Activated naive CD8-positive, alpha-beta T cell treated with anti-CD3 and anti-CD28 coated beads for 36 hours (primary cell): ENCODE results near the gene MYCN. TPM values are rescaled to one million over a fixed set of nuclear protein-coding genes. Genes with fewer than 3 reads are reported as not detected.
"Not testable (repeated sequence)": the region's sequence is repeated elsewhere in the genome, so short reads cannot be mapped to it uniquely, and the experiment has no call there.

Experiments
- DNase-seq: peaks from one replicate; pipeline ENCODE4 v3.0.0; 2021
- H3K27ac Mint-ChIP-seq: one replicate; pipeline ENCODE4 v1.8.0; 2022; ENCODE audit warnings: mild to moderate bottlenecking, moderate library complexity, mixed read lengths
- H3K27me3 Mint-ChIP-seq: one replicate; pipeline ENCODE4 v1.8.0; 2022; ENCODE audit warnings: mild to moderate bottlenecking, mixed read lengths
- H3K36me3 Mint-ChIP-seq: one replicate; pipeline ENCODE4 v1.8.0; 2021; ENCODE audit warnings: mild to moderate bottlenecking, mixed read lengths
- H3K4me1 Mint-ChIP-seq: one replicate; pipeline ENCODE4 v1.8.0; 2021; ENCODE audit warnings: mixed read lengths
- H3K4me3 Mint-ChIP-seq: one replicate; pipeline ENCODE4 v1.8.0; 2022; ENCODE audit warnings: mild to moderate bottlenecking, moderate library complexity, mixed read lengths
- H3K9me3 Mint-ChIP-seq: one replicate; pipeline ENCODE4 v1.8.0; 2022; ENCODE audit warnings: mixed read lengths
- total RNA-seq, 2 experiments: library from RNA; stranded (reverse); gene quantifications; one replicate each; pipeline ENCODE4 v1.2.3, GENCODE V29; 2021

The MYCN gene
- total RNA-seq, 2 experiments from 2014 or later, result 0.16 TPM; not detected in 1

GRCh38 chr2:15942711-15943345 lies 2.5 kb downstream of the MYCN start:
- DNase-seq, result no peak
- peaks cover 56% of the 10 kb centered on the region for H3K27me3 Mint-ChIP-seq
- H3K4me3 Mint-ChIP-seq, result peak overlapping the region; percentile 30
- H3K27ac Mint-ChIP-seq, result no peak overlapping the region
- no peaks in the 10 kb centered on the region for H3K9me3 Mint-ChIP-seq
- no peaks in the 10 kb centered on the region for H3K36me3 Mint-ChIP-seq
- peaks cover 22% of the 10 kb centered on the region for H3K4me1 Mint-ChIP-seq

GRCh38 chr2:15943378-15944280 lies 3.3 kb downstream of the MYCN start:
- no peak overlapping the region for H3K27ac Mint-ChIP-seq
- DNase-seq, result peak; percentile 32
- H3K4me1 Mint-ChIP-seq, result peaks cover 22% of the 10 kb centered on the region
- H3K36me3 Mint-ChIP-seq, result no peaks in the 10 kb centered on the region
- H3K4me3 Mint-ChIP-seq, result peak overlapping the region; percentile 32
- H3K27me3 Mint-ChIP-seq, result peaks cover 48% of the 10 kb centered on the region
- no peaks in the 10 kb centered on the region for H3K9me3 Mint-ChIP-seq

- DNase-seq, result no peak
- Mint-ChIP-seq H3K27me3 (peaks cover 40% of the 10 kb centered on the region), H3K36me3 (no peaks in the 10 kb centered on the region), H3K4me3 (no peak overlapping the region), H3K27ac (no peak overlapping the region), H3K4me1 (peaks cover 19% of the 10 kb centered on the region), H3K9me3 (no peaks in the 10 kb centered on the region)
Observed at GRCh38 chr2:15944325-15945017, 4.1 kb downstream of the MYCN start.

- peaks cover 16% of the 10 kb centered on the region for H3K4me1 Mint-ChIP-seq
- no peaks in the 10 kb centered on the region for H3K36me3 Mint-ChIP-seq
- H3K27ac Mint-ChIP-seq, result no peak overlapping the region
- H3K9me3 Mint-ChIP-seq, result no peaks in the 10 kb centered on the region
- no peak overlapping the region for H3K4me3 Mint-ChIP-seq
- no peak for DNase-seq
- H3K27me3 Mint-ChIP-seq, result peaks cover 25% of the 10 kb centered on the region
Observed at GRCh38 chr2:15945909-15946705, 5.8 kb downstream of the MYCN start.

GRCh38 chr2:15946983-15947382 lies 6.6 kb downstream of the MYCN start:
- Mint-ChIP-seq H3K4me3 (no peak overlapping the region), H3K27ac (no peak overlapping the region), H3K36me3 (no peaks in the 10 kb centered on the region), H3K27me3 (peaks cover 19% of the 10 kb centered on the region), H3K4me1 (peaks cover 16% of the 10 kb centered on the region), H3K9me3 (no peaks in the 10 kb centered on the region)
- DNase-seq, result no peak

GRCh38 chr2:15947431-15947830 lies 7.1 kb downstream of the MYCN start:
- H3K9me3 Mint-ChIP-seq, result no peaks in the 10 kb centered on the region
- no peaks in the 10 kb centered on the region for H3K36me3 Mint-ChIP-seq
- H3K4me1 Mint-ChIP-seq, result peaks cover 16% of the 10 kb centered on the region
- H3K4me3 Mint-ChIP-seq, result no peak overlapping the region
- peaks cover 18% of the 10 kb centered on the region for H3K27me3 Mint-ChIP-seq
- DNase-seq, result no peak
- no peak overlapping the region for H3K27ac Mint-ChIP-seq

- Mint-ChIP-seq H3K4me3 (no peak overlapping the region), H3K9me3 (no peaks in the 10 kb centered on the region), H3K36me3 (no peaks in the 10 kb centered on the region), H3K27ac (no peak overlapping the region), H3K4me1 (peaks cover 6% of the 10 kb centered on the region), H3K27me3 (peaks cover 8% of the 10 kb centered on the region)
- DNase-seq, result no peak
Observed at GRCh38 chr2:15948704-15948957, 8.3 kb downstream of the MYCN start.

- H3K9me3 Mint-ChIP-seq, result no peaks in the 10 kb centered on the region
- H3K4me1 Mint-ChIP-seq, result peaks cover 1% of the 10 kb centered on the region
- peaks cover 3% of the 10 kb centered on the region for H3K27me3 Mint-ChIP-seq
- DNase-seq, result no peak
- no peak overlapping the region for H3K4me3 Mint-ChIP-seq
- H3K36me3 Mint-ChIP-seq, result no peaks in the 10 kb centered on the region
- no peak overlapping the region for H3K27ac Mint-ChIP-seq
Observed at GRCh38 chr2:15949126-15949525, 8.8 kb downstream of the MYCN start.

GRCh38 chr2:15949551-15949950 lies 9.2 kb downstream of the MYCN start:
- H3K4me3 Mint-ChIP-seq, result no peak overlapping the region
- peaks cover 3% of the 10 kb centered on the region for H3K27me3 Mint-ChIP-seq
- H3K36me3 Mint-ChIP-seq, result no peaks in the 10 kb centered on the region
- no peaks in the 10 kb centered on the region for H3K9me3 Mint-ChIP-seq
- no peak overlapping the region for H3K27ac Mint-ChIP-seq
- DNase-seq, result no peak
- H3K4me1 Mint-ChIP-seq, result no peaks in the 10 kb centered on the region

GRCh38 chr2:15950088-15950952 lies 10.0 kb downstream of the MYCN start:
- no peak overlapping the region for H3K27ac Mint-ChIP-seq
- DNase-seq, result no peak
- H3K4me1 Mint-ChIP-seq, result no peaks in the 10 kb centered on the region
- H3K4me3 Mint-ChIP-seq, result no peak overlapping the region
- H3K27me3 Mint-ChIP-seq, result peaks cover 4% of the 10 kb centered on the region
- H3K36me3 Mint-ChIP-seq, result no peaks in the 10 kb centered on the region
- no peaks in the 10 kb centered on the region for H3K9me3 Mint-ChIP-seq

- DNase-seq, H3K9me3 Mint-ChIP-seq, H3K4me1 Mint-ChIP-seq, H3K27ac Mint-ChIP-seq, H3K27me3 Mint-ChIP-seq, H3K4me3 Mint-ChIP-seq, H3K36me3 Mint-ChIP-seq: not testable (repeated sequence)
Observed at GRCh38 chr2:15951936-15952335, 11.6 kb downstream of the MYCN start.

GRCh38 chr2:15952451-15953146 lies 12.2 kb downstream of the MYCN start:
- peaks cover 3% of the 10 kb centered on the region for H3K27me3 Mint-ChIP-seq
- peaks cover 2% of the 10 kb centered on the region for H3K4me1 Mint-ChIP-seq
- no peaks in the 10 kb centered on the region for H3K36me3 Mint-ChIP-seq
- no peaks in the 10 kb centered on the region for H3K9me3 Mint-ChIP-seq
- H3K4me3 Mint-ChIP-seq, result no peak overlapping the region
- H3K27ac Mint-ChIP-seq, result no peak overlapping the region
- no peak for DNase-seq

GRCh38 chr2:15953147-15953630 lies 12.8 kb downstream of the MYCN start:
- Mint-ChIP-seq H3K4me1 (peaks cover 2% of the 10 kb centered on the region), H3K27ac (no peak overlapping the region), H3K4me3 (no peak overlapping the region), H3K27me3 (peaks cover 3% of the 10 kb centered on the region), H3K36me3 (no peaks in the 10 kb centered on the region), H3K9me3 (no peaks in the 10 kb centered on the region)
- DNase-seq, result no peak
